Measurements from ENCODE around the gene MRPS25.
A peak's percentile ranks its signal among the peaks of the same experiment; 100 is the strongest.

MRPS25 gene

DNA sequence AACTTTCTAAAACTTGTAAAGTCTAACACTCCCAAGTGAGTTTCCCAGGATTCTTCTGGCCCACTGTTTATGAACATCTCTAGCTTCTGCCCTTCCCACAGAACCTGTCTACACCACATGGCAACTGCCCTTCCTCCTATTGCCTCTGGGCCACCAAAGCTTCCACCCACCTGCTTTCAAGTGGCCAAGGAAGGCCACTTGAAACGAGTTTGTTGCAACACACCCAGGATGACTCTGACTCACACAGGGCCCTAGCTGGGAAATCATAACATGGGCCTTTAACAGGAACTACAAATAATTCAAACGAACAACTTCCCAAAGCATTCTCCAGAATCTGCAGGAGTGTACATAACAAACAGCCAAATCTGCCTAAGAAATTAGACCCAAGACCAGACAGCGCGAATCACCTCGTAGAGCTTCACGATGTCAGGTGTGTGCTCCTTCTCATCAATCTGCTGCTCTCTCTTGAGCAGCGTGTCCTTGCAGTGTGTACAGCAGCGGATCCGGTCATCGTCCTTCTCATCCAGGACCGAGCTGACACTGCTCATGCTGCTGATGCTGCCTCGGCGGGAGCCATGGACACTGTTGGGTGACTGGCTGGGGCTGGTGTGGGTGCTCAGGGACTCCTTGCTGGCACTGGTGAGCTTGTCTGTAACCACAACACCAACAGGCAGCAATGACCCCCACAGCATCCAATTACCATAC lies 17.0 kb upstream of the MRPS25 start:
- peak; percentile 83 for DNase-seq (ENCODE audit: low spot score)

DNA sequence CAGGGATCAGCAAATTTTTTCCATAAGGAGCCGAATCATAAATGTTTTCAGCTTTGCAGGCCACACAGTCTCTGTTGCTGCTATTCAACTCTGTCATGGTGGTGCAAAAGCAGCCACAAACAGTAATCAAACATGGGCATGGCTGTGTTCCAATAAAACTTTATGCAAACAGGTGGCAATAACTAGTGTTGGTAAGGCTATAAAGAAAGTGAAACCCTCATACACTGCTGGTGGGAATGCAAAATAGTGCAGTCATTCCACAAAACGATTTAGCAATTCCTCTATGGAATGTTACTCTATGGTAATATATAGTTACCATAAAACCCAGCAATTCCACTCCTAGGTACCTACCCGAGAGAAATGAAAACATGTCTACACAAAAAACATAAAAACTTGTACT lies 14.0 kb upstream of the MRPS25 start:
- DNase-seq (ENCODE audit: low spot score), result no peak

DNA sequence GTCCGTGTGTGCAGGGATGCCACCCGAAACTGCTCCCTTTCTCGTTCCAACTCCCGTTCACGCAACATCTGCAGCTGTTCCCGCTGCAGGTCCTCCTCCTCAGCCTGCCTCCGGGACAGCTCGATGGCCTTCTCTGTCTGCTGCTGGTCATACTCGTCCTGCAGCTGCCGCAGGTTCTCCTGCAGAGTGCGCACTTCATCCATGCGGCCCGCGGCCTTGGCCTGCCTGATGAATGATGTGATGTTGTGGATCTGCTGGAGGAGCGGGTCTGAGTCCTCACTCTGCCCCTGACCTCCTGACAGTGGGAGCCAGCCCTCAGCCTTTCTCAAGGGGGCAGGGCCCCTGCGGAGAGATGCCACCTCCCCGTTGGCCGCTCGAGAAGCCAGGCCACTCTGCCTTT lies 9.4 kb upstream of the MRPS25 start:
- DNase-seq (ENCODE audit: low spot score), result no peak

DNA sequence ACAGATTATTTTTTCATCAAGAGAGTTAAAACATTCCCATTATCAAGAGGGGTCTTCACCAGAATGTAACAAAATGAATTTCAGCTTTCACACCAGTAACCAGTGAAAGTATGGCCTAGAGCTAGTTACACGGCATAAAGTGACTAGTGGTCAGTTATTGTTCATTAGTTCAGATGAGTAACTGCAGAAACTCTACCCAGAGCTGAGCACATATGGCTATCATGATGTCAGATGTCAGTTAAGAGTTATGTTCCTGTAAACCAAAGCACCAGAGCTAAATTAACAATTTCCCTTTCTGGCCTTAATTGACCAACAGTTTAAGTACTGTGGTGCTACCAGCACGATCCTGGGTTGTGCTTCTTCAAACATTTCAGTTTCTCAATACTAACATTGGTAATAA lies 6.6 kb upstream of the MRPS25 start:
- DNase-seq (ENCODE audit: low spot score), result no peak

DNA sequence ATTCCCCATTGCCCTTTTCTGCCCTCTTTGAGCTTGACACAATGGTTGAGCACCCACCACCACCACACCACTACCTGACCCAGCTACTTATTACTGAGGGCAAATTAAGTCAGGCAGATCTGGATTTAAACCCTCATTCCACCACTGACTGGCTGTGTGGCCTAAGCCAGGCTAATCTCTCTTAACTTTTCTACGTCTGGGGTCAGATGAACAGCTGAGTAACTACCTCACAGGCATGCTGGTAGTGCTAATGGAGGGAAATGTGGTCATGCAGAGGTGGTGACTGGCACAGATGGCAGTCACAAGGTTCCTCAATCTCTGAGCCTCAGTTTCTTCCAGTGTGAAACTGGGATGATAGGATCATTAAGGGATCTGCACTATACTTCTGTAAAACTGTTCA lies 4.3 kb upstream of the MRPS25 start:
- DNase-seq (ENCODE audit: low spot score), result no peak

DNA sequence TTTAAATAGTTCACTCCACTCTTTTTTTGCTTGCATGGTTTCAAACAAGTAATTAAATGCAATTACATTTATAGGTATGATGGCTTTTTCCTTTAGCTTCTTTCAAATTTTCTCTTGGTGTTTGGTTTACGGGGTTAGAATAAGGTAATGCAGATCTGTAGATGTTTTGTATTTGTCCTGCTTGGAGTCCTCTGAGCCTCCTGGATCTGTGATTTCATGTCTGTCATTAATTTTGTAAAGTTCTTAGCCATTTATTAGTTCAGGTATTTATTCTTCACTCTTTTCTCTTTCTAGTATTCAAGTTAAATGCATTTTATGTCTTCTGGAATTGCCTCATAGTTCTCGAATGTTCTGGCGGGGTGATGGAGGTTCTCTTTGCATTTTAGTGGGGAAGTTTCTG lies 1.4 kb upstream of the MRPS25 start:
- DNase-seq (ENCODE audit: low spot score), result no peak

DNA sequence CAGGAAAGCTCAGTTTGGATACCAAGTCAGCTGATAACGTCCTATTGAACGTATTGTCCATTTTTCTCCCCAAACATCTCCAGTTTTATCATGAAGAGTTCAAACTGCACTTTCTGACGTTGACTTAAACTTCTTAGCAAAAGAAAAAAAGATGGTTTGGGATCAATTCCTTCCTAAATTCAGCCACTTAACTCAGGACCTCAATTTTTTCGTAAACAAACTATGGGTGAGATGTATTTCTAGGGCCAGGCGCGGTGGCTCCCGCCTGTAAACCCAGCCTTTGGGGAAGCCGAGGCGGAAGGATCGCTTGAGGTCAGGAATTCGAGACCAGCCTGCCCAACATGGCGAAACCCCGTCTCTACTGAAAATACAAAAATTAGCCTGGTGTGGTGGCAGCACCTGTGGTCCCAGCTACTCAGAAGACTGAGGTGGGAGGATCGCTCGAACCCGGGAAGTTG lies 464 bp upstream of the MRPS25 start:
- DNase-seq (ENCODE audit: low spot score), result no peak

DNA sequence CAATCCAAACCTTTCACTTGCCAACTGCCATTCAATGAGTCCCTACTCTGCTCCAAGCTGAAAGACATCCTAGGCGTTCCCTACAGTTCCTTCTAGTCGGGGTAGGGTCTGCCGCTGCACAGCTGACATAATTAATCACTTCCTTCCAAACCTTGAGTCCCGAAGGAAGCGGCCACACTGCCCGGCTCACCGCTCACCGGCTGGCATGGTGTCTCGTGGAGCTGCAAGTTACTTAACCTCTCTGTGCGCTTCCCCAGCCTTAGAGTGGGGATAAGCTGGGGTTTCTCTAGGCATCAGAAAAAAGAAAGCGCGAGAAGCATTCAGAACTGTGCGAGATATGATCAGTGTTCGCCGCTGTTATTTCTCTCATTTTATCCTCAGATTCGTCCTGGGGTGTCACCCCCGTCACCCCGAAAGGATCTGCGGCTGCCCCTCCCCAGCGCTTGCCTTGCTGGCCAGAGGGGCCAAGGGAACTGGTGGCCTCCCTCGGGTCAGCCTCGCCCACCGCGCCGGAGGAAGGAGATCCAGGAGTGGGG lies 748 bp downstream of the MRPS25 start:
- no peak for DNase-seq (ENCODE audit: low spot score)

DNA sequence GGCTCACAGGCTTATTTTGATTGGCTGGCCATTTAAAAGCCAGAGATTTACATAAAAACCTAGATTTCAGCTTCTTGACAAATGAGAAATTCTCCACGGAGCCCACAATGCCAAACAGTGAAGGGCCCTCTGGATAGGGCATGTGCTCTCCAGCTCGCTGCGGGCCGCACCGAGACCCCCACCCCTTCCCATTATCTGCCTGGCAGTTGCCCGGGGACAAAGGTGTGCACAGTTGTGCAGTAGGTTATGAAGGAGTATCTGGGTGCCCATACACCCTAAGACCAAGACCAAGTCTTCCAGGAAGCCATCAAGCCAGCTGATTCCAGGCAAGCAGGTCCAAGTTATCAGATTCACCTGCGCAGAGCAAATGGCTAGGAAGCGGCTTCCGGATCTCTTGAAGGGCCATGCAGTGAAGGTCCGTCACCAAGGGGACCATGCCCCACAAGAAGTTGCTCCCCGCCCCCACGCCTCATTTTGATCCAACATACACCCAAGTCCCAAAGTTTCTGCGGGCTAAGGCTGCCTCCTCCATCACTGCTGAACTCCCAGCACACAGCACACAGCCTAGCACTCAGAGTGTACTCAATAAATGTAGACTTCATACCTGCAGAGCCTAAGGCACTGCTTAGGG lies 1.3 kb downstream of the MRPS25 start:
- no peak for DNase-seq (ENCODE audit: low spot score)

DNA sequence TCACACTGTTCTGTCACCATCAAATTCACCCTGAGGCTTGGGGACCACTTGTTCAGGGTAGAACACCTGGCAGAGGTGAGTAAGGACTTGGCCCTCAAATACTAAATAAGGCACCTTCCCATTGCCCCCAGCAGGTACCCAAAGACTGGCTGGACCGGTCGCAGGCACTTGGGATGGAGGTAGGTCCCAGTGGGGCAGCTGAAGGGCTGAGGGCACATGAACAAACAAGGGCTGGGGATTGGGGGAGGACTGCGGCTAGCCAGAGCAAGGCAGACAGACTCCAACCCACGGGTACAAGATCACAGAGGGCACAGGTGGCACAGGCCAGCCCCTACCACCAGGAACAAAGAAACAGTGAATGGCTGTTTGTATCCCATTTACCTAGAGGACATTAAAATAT lies 1.9 kb downstream of the MRPS25 start:
- DNase-seq (ENCODE audit: low spot score), result no peak

DNA sequence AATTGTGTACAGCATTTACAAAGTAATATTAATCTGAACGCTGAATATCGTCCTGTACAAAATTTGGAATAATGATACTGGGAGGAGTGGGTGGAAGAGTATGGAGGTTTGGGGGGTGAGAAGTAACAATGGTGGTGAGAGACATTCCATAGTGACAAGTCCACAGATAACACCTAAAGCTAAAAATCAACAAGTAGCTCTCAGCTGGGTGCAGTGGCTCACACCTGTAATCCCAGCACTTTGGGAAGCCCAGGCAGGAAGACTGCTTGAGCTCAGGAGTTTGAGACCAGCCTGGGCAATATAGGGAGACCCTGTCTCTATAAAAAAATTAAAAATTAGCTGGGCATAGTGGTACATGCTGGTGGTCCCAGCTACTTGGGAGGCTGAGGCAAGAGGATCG lies 5.1 kb downstream of the MRPS25 start:
- no peak for DNase-seq (ENCODE audit: low spot score)

DNA sequence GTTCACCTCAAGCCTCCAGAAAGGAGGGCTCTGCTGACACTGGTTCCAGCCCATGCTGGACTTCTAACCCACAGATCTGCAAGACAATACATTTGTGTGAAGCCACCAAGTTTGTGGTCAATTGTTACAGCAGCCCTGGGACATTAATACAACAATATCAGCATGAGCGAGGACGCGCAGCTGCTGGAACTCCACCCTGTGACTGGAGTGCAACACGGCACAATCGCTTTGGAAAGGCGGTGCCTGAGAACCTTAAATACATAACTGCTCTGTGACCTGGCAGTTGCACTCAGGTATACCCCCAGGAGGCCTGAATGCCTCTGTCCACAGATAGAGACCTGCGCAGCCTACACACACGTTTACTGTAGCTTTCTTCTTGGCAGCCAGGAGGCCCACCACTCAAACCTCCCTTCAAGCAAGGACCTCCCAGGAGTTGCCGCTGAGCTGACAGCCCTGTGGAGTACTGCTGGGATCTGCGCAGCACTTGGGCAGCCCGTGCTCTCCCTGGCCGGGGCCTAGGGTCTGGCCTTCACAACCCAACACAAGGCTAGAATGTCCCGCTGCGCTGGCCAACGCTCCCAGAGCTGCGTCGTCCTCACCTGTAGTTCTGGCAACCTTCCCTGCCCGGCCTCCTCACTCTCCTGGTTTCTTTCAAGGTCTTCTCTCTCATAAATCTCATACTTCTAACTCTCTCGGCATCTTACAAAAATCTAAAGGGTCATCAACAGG lies 8.3 kb downstream of the MRPS25 start:
- no peak for DNase-seq (ENCODE audit: low spot score)

DNA sequence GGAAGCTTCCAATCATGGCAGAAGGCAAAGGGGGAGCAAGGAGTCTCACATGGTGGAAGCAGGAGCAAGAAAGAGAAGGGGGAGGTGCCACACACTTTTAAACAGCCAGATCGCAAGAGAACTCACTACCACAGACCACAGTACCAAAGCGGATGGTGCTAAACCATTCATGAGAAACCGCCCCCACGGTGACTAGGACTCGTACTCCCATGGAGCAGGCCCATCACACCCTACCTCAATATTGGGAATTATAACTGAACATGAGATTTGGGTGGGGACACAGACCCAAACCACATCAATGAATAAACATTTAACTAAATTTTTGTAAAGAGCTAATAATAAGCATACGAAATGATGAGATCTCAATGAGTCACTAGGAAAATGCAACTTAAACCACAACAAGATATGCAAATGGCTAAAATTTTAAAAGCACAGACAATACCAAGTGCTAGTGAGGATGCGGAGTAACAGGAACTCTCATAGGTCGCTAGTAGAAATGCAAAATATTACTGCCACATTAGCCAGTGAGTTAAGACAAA lies 10.0 kb downstream of the MRPS25 start:
- no peak for DNase-seq (ENCODE audit: low spot score)

DNA sequence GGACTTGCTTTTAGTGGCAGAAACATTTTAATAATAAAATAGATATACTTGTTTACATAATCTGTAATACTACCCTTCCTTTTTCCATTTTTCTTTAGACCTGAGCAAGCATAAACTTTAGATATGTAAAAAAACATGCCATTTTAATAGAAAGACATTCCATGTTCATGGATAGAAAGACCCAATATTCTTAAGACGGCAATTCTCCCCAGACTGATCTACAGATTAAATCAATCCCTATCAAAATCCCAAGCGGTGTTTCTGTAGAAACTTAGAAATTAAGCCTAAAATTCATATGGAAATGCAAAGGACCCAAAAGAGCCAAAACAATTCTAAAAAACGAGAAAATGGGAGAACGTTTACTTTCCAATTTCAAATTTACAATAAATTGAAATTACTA lies 11.6 kb downstream of the MRPS25 start:
- no peak for DNase-seq (ENCODE audit: low spot score)

DNA sequence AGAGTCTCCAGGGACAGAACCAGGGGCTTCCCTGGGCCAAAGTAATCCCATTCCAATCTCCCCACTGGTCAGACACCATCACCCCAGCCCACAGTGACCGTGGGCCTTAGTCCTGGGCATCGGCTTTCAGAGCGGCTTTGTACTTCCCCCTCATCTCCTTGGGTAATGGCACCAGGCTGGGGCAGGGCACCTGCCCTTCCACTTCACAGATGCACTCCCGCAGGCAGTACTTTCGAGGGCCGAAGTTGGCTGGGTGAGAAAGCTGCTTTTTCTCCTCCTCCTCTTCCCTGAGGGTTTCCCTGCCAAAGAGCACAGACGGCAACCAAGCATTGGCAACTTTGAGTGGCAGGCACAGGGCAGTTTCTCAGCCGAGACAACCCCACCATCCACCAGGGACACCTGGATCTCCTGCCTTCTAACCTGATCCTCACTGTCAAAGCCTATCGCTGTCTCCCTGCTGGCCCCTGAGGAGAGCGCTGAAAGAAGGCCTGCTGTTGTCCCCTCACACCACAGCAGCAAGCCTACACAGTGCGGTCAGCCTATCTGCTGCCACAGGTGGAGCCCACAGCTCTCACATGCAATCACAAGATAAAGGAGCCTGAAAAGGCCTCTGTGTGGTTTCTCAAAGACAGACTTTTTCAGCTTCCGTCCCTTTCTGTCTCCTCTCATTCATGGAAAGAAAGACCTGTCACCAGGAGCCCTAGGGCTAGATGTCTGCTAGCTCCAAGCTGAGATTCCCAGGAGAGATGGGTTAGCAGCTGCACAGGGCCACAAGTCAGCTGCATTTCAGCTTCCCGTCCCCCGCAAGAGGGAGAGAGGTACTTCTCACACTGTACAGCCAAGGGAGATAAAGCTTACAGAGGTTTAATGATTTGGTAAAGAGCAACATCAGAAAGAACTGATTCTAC lies 12.5 kb downstream of the MRPS25 start:
- no peak for DNase-seq (ENCODE audit: low spot score)

DNA sequence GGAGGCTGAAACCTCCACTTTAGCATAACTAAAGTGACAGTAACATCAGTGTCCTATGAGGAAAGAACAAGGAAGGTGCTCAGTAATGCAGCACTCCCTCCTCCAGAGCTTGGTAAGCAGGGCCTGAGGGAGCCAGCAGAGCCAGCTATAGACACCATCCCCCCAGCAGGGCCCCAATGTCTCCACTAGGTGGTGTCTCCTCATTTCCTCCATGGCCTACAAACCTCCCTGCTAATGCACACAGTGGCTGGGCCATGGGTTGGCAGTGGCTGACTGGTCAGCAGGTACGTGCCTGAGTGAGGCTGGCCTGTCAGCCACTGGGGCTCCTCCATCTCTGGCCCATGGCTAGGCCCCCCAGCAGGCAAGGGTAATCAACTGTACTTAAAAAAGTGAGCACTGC lies 13.6 kb downstream of the MRPS25 start:
- peak; percentile 29 for DNase-seq (ENCODE audit: low spot score)

DNA sequence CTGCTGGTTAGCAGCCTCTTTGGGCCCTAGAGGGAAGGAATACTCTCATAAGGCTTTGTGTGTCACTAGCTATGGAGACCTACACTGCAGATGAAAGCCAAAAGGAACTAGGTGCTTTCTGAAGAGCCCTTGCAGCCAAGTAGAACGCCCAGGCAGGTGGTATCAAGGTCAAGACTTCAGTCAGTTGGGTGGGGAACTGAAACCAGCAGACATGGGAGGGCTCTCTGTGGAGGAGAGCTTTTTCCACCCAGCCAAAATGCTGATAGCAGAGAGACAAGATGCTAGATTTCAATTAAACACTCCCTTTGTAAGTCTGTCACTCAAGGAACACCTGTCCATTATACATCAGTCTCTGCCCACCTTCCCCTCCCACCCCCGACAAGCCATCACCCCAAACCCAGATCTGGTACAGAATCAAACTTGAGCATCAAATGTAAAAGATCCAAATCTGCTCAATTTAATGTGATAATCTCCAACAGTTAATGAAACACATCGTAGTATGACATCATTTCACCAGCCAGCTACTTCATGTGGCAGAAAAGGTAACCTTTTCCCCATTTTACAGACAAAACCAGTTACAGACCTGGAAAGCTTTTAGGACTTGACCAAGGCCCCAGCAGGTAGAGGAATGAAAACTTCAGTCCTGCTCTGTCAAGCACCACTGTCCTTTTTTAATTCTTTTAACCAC lies 14.6 kb downstream of the MRPS25 start:
- no peak for DNase-seq (ENCODE audit: low spot score)

DNA sequence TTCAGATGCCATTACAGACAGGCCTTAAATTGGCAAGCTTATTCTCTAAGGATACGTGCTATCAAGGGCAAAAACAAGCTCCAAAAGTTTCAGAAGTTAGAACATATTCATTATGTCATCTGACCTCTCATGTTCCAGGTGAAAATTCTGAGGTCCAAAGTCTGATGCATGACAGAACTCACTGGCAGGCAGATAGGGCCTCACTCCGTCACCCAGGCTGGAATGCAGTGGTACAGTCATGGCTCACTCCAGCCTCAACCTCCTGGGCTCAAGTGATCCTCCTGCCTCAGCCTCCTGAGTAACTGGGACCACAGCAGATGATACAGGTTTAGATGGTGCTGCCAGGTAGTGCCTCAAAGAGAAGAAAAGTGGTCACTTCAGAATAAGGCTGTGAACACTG lies 15.5 kb downstream of the MRPS25 start:
- DNase-seq (ENCODE audit: low spot score), result no peak

DNA sequence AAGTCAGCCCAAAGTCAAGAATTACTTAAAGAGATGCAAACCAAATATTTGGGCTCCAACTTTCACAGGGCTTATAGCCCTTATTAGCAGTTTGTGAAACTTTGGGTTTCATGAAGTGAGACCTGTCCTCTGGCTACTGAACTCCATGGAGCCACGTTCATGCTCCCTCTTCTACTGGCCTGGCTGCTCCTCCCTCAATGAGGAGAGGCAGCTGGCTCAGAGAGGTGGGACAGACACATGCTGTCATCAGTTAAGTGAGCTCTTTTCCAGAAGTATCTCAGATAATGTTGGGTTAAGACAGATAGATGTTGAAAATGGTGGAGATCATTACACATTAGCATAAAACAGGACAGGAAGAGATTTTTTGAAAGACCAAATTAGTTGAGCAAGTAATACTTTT lies 19.4 kb downstream of the MRPS25 start:
- no peak for DNase-seq (ENCODE audit: low spot score)

DNA sequence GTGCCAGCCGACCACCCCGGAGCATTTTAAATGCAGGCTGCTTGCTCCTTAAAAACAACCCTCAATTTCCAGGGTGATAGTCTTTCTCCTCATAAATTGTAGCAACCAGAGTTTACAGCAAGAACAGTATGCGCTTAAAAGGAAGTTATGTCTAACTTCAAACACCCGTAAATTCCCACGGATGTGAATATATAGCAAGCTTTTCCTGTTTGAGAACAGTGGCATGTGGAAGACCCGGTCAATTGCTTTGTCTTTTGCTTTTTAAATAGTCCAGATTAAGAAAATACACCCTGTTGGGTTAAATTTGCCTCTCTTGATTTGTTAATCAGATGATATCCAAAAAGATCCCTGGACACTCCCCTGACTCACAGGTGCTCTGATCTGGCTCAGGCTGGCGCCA lies 20.8 kb downstream of the MRPS25 start:
- no peak for DNase-seq (ENCODE audit: low spot score)
